ENCODE results near the gene LIFR.
A peak's percentile ranks its signal among the peaks of the same experiment; 100 is the strongest.

Gene LIFR

DNA sequence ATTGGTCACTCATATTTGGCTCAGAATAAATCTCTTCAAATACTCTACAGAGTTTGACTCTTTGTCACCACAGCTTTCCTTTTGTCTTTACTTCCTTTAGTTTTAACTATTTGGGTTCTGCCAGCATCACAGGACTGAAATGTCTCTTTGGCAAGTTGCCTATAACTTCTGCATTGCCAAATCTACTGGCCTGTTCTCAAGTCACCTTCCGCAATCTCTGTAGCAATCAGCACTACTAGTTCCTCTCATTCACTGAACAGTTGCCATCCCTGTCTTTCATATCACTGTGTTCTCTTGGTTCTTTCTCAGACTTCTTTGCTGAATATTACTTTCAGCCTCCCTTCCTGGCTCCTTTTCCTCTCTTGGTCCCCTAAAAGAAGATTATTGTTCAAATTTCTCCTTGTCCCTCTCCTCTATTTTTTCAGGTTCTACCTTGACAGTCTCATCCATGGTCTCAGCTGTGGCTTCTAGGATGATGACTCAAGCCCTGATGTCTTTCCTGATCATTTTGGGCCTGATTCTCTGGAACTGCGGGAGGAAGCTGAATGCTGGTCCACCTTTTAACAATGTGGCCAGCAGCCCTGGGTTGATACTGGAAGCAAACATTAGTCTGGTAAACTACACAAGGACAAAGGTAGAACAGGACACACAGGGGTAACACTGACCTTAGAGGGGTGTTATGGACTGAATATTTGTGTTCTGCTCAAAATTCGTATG is 44.0 kb upstream of the LIFR start:
- TF ChIP-seq, protein P1, sequence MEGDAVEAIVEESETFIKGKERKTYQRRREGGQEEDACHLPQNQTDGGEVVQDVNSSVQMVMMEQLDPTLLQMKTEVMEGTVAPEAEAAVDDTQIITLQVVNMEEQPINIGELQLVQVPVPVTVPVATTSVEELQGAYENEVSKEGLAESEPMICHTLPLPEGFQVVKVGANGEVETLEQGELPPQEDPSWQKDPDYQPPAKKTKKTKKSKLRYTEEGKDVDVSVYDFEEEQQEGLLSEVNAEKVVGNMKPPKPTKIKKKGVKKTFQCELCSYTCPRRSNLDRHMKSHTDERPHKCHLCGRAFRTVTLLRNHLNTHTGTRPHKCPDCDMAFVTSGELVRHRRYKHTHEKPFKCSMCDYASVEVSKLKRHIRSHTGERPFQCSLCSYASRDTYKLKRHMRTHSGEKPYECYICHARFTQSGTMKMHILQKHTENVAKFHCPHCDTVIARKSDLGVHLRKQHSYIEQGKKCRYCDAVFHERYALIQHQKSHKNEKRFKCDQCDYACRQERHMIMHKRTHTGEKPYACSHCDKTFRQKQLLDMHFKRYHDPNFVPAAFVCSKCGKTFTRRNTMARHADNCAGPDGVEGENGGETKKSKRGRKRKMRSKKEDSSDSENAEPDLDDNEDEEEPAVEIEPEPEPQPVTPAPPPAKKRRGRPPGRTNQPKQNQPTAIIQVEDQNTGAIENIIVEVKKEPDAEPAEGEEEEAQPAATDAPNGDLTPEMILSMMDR (conservative IDR thresholded peaks at IDR 0.05) = no peak
- peak overlapping the region; percentile 66 for H3K27ac ChIP-seq

DNA sequence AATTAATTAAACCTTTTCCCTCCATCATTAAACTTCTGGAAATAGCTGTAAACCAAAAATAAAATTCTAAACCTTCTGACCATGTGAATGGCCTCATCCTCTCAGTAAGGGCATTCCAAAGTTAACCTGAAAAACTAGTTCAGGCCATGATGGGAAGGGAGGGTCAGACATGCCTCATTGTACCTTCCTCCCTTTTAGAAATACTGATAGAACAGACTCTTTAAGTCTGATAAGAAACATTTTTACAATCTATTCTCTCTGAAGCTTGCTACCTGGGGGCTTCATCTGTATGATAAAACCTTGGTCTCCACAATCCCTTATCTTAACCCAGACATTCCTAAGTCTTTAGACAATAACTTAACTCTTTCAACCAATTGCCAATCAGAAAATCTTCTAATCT is 43.3 kb upstream of the LIFR start:
- H3K27ac ChIP-seq = peak overlapping the region; percentile 66

DNA sequence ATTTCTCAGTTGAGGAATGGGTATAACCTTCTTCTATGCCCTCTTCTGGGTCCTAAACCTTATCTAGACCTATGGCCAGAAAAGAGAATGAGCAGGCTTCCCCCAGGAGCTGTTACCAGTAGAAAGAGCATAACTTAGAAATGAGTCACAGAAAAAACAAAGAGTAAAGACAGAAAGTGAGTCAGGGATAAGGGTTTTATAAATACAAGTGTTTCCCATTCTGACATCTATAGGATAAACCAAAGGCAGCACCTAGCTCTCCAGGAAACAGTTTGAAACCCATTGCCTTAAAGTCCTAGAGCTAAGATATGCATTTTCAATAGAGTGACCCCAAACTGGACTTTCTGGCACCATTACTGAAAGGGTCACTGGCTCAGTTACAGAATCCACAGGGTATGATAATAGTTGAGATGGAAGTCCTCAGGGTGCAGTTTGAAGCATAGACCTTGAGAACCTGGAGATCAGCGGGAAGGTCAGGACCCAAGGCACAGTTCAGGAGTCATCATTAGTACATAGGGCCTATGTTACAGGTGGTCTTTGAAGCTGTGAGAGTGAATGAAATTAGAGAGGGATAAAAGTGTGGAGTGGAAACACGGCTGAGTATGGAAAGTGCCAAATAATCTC is 42.7 kb upstream of the LIFR start:
- TF ChIP-seq, protein P1 (conservative IDR thresholded peaks at IDR 0.05) = no peak
- no peak overlapping the region for H3K27ac ChIP-seq

DNA sequence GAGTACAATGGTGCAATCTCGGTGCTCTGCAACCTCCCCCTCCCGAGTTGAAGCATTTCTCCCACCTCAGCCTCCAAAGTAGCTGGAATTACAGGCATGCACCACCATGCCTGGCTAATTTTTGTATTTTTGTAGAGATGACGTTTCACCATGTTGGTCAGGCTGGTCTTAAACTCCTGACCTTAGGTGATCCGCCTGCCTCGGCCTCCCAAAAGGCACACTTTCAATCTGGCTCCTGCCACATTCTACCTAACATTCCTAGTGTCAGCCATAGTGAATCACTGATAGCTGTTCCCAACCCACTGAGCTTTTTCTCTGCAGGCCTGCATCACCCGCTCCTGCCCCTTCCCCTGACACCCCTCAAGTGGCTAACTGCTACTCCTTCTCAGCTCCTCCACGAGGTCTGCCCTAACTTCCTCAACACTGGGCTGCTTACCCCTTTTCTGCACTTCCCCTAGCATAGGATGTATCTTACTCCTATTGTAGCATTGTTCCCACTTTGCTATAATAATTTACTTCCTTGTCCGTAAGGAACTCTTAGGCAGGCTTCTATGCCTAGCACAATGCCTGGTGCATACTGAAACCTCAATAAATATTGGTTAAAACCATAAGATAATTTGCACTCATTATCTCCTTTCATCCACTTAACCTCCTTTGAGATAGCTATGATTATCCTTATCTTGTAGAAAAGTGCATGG is 42.0 kb upstream of the LIFR start:
- H3K27ac ChIP-seq = no peak overlapping the region
- TF ChIP-seq, protein P1 (conservative IDR thresholded peaks at IDR 0.05) = no peak

DNA sequence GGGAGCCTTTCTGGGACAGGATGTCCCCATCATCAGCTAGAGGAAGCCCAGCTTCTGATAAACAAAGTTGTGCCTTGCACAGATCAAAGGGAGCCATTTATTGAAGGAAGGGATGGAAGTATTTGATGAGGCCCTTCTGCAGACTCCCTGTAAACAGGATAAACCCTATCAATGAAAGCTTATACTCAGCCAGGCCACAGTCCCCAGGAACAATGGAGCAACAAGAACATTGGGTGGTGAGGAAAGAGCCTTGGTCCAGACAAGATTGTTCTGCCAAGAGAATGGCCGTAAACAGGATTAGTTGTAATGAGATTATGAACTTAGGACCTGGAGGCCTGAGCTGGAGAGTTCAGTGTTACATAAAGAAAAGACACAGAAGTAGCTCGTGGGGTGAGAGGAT is 40.5 kb upstream of the LIFR start:
- TF ChIP-seq, protein P1 (conservative IDR thresholded peaks at IDR 0.05) = no peak
- no peak overlapping the region for H3K27ac ChIP-seq

DNA sequence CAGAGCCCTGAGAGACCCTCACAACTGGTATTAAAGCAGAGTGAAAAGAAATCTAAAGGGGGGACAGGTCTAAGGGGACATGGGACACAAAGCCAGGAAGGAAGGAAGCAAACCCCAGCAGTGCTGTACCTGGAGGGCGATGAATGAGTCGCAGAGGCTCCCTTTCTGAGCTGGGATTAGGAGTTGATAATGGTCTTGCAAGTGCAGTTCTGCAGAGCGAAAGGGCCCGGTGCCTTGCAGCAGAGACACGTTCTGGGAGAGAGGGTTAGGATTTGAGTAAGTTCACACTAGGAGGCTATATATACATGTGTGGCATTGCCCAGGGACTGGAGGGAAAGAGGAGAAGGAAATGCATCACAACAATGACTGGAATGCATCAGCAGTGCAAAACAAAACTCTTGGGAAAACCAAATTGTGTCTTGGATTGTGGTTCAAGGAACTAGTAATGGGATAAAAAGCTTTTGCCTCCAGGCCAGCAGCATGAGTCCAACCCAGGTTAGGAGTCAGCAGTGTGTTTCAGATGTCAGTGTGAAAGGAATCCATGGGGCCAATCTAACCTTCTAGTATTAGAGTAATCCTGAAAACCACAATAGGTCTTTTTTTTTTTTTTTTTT is 38.8 kb upstream of the LIFR start:
- no peak overlapping the region for H3K27ac ChIP-seq
- TF ChIP-seq, protein P1 (conservative IDR thresholded peaks at IDR 0.05) = no peak

DNA sequence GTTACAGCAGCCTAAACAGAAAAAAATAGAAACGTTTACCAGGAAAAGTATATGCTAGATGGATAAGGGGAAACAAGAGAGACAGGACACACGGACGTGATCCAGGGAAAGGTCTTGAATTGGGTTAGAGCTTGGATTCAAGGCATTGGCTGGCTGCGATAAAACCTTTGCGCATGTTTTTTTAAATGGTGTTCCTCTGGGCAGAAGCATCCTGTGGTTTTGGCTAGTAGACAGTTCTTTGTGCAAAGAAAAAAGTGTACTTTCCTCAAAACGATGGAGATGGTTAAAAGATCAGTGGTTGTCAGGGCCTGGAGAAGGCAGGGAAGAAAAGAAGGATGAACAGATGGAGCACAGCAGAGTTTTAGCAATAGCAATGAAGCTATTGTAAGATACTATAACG is 37.5 kb upstream of the LIFR start:
- TF ChIP-seq, protein P1 (conservative IDR thresholded peaks at IDR 0.05) = no peak
- no peak overlapping the region for H3K27ac ChIP-seq
